ENCODE measurements around the gene UBE3C. TPM values are rescaled to one million over a fixed set of nuclear protein-coding genes. Genes with fewer than 3 reads are reported as not detected.
A peak's percentile ranks its signal among the peaks of the same experiment; 100 is the strongest.

UBE3C gene
- total RNA-seq, 5 donors from 2014 or later (not counting 1 experiment from before 2014, with no cell fraction given) = 50.1 to 56.8 (median 55.1) TPM

DNA sequence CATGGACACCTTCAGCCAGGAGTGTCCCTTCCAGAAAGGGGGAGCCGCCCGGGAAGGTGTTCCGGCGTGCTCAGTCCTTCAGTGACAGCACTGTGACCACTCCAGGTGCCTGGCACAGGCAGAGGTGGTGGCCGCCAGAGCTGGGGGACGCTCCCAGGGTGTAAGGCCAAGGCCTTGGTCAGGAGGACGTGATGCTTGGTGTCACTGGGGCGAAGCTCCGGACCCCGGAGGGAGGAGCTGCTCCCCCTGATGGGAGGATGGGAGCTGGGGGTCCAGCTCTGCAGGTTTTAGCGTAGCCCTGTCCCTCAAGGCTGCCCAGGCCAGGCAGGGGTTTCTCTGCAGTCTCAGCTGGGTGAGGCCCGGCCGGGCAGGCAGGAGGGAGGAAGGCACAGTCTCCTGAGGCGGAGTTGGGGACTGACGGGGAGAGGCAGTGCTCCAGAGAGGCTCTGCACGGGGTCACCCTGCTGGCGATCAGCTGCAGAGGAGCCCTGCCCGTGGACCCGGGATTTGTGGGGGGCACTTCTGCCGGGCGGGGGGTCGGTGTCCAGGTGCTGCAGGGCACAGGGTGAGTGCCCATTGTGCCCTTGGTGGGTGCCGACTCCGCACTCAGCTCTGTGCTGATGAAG is 141.6 kb downstream of the UBE3C start:
- H3K36me3 Mint-ChIP-seq = no peaks in the 10 kb centered on the region
- DNase-seq = no peak
- H3K4me1 Mint-ChIP-seq = peaks cover 0 to 24% (median 16%) of the 10 kb centered on the region in 3 donors
- H3K9me3 ChIP-seq = no peaks in the 10 kb centered on the region
- CTCF ChIA-PET = interaction anchor here in 1 of 2 donors (0.7 kb wide), 2 partner anchors 1131 to 1641 kb away, joined by 5 to 7 read pairs; no protein-coding TSS in a partner anchor
- H3K27ac ChIP-seq (ENCODE audit: low read length) = no peak overlapping the region
- 94% methylated on average over 24 of the region's 24 CpGs for WGBS (ENCODE audit: insufficient coverage)
- H3K4me1 ChIP-seq (ENCODE audit: control insufficient read depth in 1 of 2, extremely low read depth in 1 of 2, insufficient read depth in 2 of 2, low read length in 2 of 2) = peaks cover 0 to 43% of the 10 kb centered on the region in 2 experiments
- H3K27me3 ChIP-seq (replicated peaks in 1 of 2; ENCODE audit: control insufficient read depth in 2 of 2, extremely low read depth in 1 of 2, insufficient read depth in 2 of 2, low read length in 1 of 2) = peaks cover 0 to 61% of the 10 kb centered on the region in 2 experiments
- no peak overlapping the region for H3K27ac Mint-ChIP-seq
- peaks cover 3 to 26% of the 10 kb centered on the region in 2 donors for H3K27me3 Mint-ChIP-seq
- H3K36me3 ChIP-seq (ENCODE audit: control insufficient read depth in 2 of 2, extremely low read depth in 1 of 2, insufficient read depth in 1 of 2, low read length in 1 of 2) = no peaks in the 10 kb centered on the region
- no peak overlapping the region for H3K4me3 ChIP-seq (ENCODE audit: control insufficient read depth in 1 of 2, extremely low read depth in 1 of 2, low read length in 1 of 2)
- H3K4me3 Mint-ChIP-seq = peak overlapping the region in 1 of 3 donors; percentile 35
- H3K9me3 Mint-ChIP-seq = peaks cover 0 to 2% (median 0%) of the 10 kb centered on the region in 3 donors
- no peak for ATAC-seq (replicated peaks in 1 of 4)
- POLR2A ChIA-PET = no interaction called here

DNA sequence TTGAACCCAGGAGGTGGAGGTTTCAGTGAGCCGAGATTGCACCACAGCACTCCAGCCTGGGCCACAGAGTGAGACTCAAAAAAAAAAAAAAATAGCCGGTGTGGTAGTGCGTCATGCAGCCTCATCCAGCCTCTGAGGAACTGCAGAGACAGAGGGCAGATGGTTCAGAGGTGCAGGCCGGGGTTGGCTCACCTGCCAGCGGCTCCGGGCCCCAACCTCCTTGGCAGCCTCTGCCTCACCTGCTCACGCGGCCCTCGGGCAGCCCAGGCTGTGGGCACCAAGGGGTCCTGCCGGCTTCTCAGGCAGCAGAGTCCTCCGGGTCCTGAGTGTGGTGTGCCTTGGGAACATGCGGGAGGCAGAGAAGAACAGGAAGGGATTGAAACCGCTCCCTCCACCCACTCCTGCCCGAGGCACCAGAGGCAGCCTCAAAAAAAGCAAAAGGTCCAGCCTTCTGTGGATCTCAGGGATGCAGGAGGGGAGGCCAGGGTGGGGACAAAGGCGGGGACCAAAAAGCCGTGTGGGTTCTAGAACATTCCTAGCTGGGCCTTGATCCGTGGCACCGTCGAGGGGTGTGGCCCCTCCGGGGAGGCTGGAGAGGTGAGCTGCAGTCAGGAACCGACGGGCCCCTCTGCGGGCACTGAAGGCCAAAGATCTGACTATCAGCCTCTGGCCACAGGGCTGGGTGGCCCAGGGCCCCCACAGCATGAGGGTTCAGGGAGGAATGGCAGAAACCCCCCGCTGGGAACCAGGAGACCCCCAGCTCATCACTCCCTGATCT is 142.7 kb downstream of the UBE3C start:
- H3K4me3 ChIP-seq (ENCODE audit: control insufficient read depth in 1 of 2, extremely low read depth in 1 of 2, low read length in 1 of 2) = no peak overlapping the region
- H3K4me3 Mint-ChIP-seq = no peak overlapping the region
- no peaks in the 10 kb centered on the region for H3K36me3 Mint-ChIP-seq
- no peaks in the 10 kb centered on the region for H3K9me3 ChIP-seq
- no peak overlapping the region for H3K27ac ChIP-seq (ENCODE audit: low read length)
- H3K4me1 ChIP-seq (ENCODE audit: control insufficient read depth in 1 of 2, extremely low read depth in 1 of 2, insufficient read depth in 2 of 2, low read length in 2 of 2) = peaks cover 0 to 37% of the 10 kb centered on the region in 2 experiments
- ATAC-seq (replicated peaks in 1 of 4) = no peak
- WGBS (ENCODE audit: insufficient coverage) = 89% methylated on average over 13 of the region's 24 CpGs
- H3K27me3 ChIP-seq (replicated peaks in 1 of 2; ENCODE audit: control insufficient read depth in 2 of 2, extremely low read depth in 1 of 2, insufficient read depth in 2 of 2, low read length in 1 of 2) = peaks cover 0 to 61% of the 10 kb centered on the region in 2 experiments
- ChIA-PET CTCF (interaction anchor here in 1 of 2 donors (0.7 kb wide), 1 partner anchor 1640 kb away, joined by 5 read pairs; no protein-coding TSS in a partner anchor), POLR2A (no interaction called here)
- no peak for DNase-seq
- no peak overlapping the region for H3K27ac Mint-ChIP-seq
- H3K27me3 Mint-ChIP-seq = peaks cover 3 to 26% of the 10 kb centered on the region in 2 donors
- H3K9me3 Mint-ChIP-seq = peaks cover 0 to 2% (median 0%) of the 10 kb centered on the region in 3 donors
- H3K4me1 Mint-ChIP-seq = peaks cover 0 to 19% (median 12%) of the 10 kb centered on the region in 3 donors
- H3K36me3 ChIP-seq (ENCODE audit: control insufficient read depth in 2 of 2, extremely low read depth in 1 of 2, insufficient read depth in 1 of 2, low read length in 1 of 2) = no peaks in the 10 kb centered on the region

DNA sequence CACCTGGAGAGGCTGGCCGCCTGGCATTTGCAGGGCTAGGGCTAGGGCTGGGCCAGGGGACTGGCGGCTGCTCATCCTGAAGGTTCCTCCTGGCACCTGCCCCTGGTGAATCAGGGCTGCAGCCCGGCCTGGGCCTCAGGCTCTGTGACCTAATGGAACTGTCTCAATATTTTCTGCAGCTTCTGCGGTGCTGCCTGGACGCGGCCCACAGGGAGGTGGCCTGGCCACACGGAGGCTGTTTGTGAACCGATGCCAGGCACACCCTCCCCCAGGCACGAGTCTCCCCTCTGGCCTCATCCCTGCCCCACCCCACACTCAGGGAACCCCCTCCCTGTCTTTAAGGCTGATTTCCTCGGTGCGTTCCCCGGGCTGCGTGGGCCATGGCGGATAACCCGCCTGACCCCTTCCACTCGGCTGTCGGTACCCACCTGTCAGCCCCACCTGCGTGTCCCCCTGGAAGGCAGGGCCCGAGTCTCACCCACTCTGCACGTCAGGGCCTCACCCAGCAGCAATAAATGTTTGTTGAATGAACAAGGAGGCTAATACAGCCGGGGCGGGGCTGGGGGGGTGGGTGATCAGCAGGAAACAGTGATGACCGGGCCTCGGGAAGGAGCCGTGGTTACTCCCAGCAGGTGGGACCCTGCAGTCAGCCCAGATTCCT is 143.5 kb downstream of the UBE3C start:
- DNase-seq = no peak
- Histone ChIP-seq H3K9me3 (no peaks in the 10 kb centered on the region), H3K27ac (ENCODE audit: low read length) (no peak overlapping the region), H3K4me1 (ENCODE audit: control insufficient read depth in 1 of 2, extremely low read depth in 1 of 2, insufficient read depth in 2 of 2, low read length in 2 of 2) (peaks cover 0 to 29% of the 10 kb centered on the region in 2 experiments), H3K4me3 (ENCODE audit: control insufficient read depth in 1 of 2, extremely low read depth in 1 of 2, low read length in 1 of 2) (no peak overlapping the region), H3K36me3 (ENCODE audit: control insufficient read depth in 2 of 2, extremely low read depth in 1 of 2, insufficient read depth in 1 of 2, low read length in 1 of 2) (no peaks in the 10 kb centered on the region), H3K27me3 (replicated peaks in 1 of 2; ENCODE audit: control insufficient read depth in 2 of 2, extremely low read depth in 1 of 2, insufficient read depth in 2 of 2, low read length in 1 of 2) (peaks cover 0 to 54% of the 10 kb centered on the region in 2 experiments)
- no peak for ATAC-seq (replicated peaks in 1 of 4)
- POLR2A ChIA-PET = no interaction called here
- Mint-ChIP-seq H3K27ac (no peak overlapping the region), H3K9me3 (peaks cover 0 to 2% (median 0%) of the 10 kb centered on the region in 3 donors), H3K4me3 (no peak overlapping the region), H3K36me3 (no peaks in the 10 kb centered on the region), H3K27me3 (peaks cover 3 to 26% of the 10 kb centered on the region in 2 donors), H3K4me1 (peaks cover 0 to 12% (median 4%) of the 10 kb centered on the region in 3 donors)
- CTCF ChIA-PET = no interaction called here
- WGBS (ENCODE audit: insufficient coverage) = 93% methylated on average over 21 of the region's 25 CpGs

DNA sequence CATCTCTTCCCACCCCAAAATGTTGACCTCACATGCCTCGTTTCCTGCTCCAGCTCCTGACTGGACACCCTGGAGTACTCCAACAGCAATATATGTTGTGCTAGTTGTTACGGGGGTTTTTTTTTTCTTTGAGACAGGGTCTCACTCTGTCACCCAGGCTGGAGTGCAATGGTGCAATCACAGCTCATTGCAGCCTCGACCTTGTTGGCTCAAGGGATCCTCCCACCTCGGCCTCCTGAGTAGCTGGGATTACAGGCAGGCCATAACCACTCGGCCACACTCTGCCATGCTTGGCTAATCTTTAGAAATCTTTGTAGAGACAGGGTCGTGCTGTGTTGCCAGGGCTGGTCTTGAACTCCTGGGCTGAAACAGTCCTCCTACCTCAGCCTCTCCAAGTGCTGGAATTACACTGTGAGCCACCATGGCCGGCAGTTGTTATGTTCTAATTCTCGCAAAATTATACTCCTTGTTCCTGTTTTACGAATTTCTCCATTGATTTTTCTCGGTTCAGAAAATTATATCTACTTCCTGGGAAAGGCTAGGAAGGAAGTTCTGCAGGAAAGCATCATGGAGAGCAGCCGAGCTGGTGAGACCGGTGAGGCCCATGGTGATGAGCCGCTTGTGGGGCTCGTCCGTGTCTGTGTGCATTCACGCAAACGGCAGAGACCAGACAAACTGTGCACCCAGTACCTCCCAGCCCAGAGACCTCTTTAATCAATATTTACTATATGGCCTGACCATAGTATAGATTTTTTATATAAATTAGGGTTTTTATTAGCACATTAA is 145.7 kb downstream of the UBE3C start:
- Histone ChIP-seq H3K9me3 (no peaks in the 10 kb centered on the region), H3K4me3 (ENCODE audit: control insufficient read depth in 1 of 2, extremely low read depth in 1 of 2, low read length in 1 of 2) (no peak overlapping the region), H3K4me1 (ENCODE audit: control insufficient read depth in 1 of 2, extremely low read depth in 1 of 2, insufficient read depth in 2 of 2, low read length in 2 of 2) (peaks cover 0 to 8% of the 10 kb centered on the region in 2 experiments), H3K27me3 (replicated peaks in 1 of 2; ENCODE audit: control insufficient read depth in 2 of 2, extremely low read depth in 1 of 2, insufficient read depth in 2 of 2, low read length in 1 of 2) (peaks cover 0 to 33% of the 10 kb centered on the region in 2 experiments), H3K27ac (ENCODE audit: low read length) (no peak overlapping the region), H3K36me3 (ENCODE audit: control insufficient read depth in 2 of 2, extremely low read depth in 1 of 2, insufficient read depth in 1 of 2, low read length in 1 of 2) (no peaks in the 10 kb centered on the region)
- Mint-ChIP-seq H3K4me1 (peaks cover 0 to 2% (median 0%) of the 10 kb centered on the region in 3 donors), H3K27ac (no peak overlapping the region), H3K9me3 (peaks cover 0 to 2% (median 0%) of the 10 kb centered on the region in 3 donors), H3K36me3 (no peaks in the 10 kb centered on the region), H3K27me3 (peaks cover 3 to 18% of the 10 kb centered on the region in 2 donors), H3K4me3 (no peak overlapping the region)
- WGBS (ENCODE audit: insufficient coverage) = 83% methylated on average over 3 of the region's 17 CpGs
- DNase-seq = no peak
- CTCF ChIA-PET = no interaction called here
- POLR2A ChIA-PET = no interaction called here
- ATAC-seq (replicated peaks in 1 of 4) = no peak

DNA sequence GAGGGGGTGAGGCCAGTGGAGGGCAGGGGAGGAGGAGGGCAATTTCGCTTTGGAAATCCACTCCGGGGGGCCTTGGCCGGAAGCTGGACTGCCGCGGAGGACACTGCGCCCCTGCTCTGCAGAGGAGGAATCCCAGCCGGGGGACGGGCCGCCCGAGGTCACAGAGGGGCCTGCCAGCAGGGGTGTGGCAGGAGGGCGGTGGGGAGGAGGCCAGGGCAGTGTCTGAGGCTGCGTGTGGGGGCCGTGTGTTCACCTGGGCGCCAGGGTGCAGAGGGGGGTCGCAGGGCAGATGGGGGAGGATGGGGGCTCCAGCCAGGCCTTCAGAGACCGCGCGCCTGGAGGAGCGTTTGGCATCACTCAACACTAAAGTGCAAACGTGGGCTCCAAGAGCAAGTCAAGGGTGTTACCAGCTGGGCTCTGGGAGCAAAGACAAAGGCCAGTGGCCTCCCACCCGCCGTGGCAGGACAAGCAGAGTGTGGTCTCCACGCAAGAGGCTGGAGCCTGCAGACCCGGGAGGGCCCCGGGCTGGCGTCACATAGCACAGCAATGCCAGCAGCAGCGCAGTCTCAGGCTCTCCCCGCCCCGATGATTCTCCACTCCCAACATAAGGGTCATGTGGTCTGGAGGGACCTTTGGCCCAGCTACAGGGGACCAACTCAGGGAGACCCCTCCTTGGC is 152.8 kb downstream of the UBE3C start:
- no peaks in the 10 kb centered on the region for H3K27me3 Mint-ChIP-seq
- H3K4me1 Mint-ChIP-seq = no peaks in the 10 kb centered on the region
- Histone ChIP-seq H3K9me3 (no peaks in the 10 kb centered on the region), H3K36me3 (ENCODE audit: control insufficient read depth in 2 of 2, extremely low read depth in 1 of 2, insufficient read depth in 1 of 2, low read length in 1 of 2) (no peaks in the 10 kb centered on the region), H3K27me3 (replicated peaks in 1 of 2; ENCODE audit: control insufficient read depth in 2 of 2, extremely low read depth in 1 of 2, insufficient read depth in 2 of 2, low read length in 1 of 2) (peaks cover 0 to 10% of the 10 kb centered on the region in 2 experiments), H3K4me1 (ENCODE audit: control insufficient read depth in 1 of 2, extremely low read depth in 1 of 2, insufficient read depth in 2 of 2, low read length in 2 of 2) (no peaks in the 10 kb centered on the region), H3K4me3 (ENCODE audit: control insufficient read depth in 1 of 2, extremely low read depth in 1 of 2, low read length in 1 of 2) (no peak overlapping the region), H3K27ac (ENCODE audit: low read length) (no peak overlapping the region)
- ATAC-seq (replicated peaks in 1 of 4) (no peak), DNase-seq (no peak)
- POLR2A ChIA-PET = no interaction called here
- WGBS (ENCODE audit: insufficient coverage) = 89% methylated on average over 21 of the region's 29 CpGs
- H3K27ac Mint-ChIP-seq = no peak overlapping the region
- CTCF ChIA-PET = no interaction called here
- no peaks in the 10 kb centered on the region for H3K36me3 Mint-ChIP-seq
- H3K9me3 Mint-ChIP-seq = no peaks in the 10 kb centered on the region
- no peak overlapping the region for H3K4me3 Mint-ChIP-seq

All from T-cell (primary cell).